Measurements from ENCODE around the gene PRAC2. TPM values are rescaled to one million over a fixed set of nuclear protein-coding genes. Genes with fewer than 3 reads are reported as not detected.

PRAC2 gene
- total RNA-seq, 1 donor from 2014 or later = not detected

- no peak overlapping the region for H3K4me3 ChIP-seq (ENCODE audit: low read depth, low read length)
- no peak for DNase-seq (ENCODE audit: low read depth)
- TF ChIP-seq CTCF (conservative IDR thresholded peaks at IDR 0.05; ENCODE audit: low read depth, low read length) = no peak
These were observed 5.4 kb upstream of the PRAC2 start for GRCh38 chr17:48717367-48718226.

- H3K4me3 ChIP-seq (ENCODE audit: low read depth, low read length) = no peak overlapping the region
- no peak for TF ChIP-seq CTCF (conservative IDR thresholded peaks at IDR 0.05; ENCODE audit: low read depth, low read length)
These were observed 4.7 kb upstream of the PRAC2 start for GRCh38 chr17:48718227-48718760.

DNA sequence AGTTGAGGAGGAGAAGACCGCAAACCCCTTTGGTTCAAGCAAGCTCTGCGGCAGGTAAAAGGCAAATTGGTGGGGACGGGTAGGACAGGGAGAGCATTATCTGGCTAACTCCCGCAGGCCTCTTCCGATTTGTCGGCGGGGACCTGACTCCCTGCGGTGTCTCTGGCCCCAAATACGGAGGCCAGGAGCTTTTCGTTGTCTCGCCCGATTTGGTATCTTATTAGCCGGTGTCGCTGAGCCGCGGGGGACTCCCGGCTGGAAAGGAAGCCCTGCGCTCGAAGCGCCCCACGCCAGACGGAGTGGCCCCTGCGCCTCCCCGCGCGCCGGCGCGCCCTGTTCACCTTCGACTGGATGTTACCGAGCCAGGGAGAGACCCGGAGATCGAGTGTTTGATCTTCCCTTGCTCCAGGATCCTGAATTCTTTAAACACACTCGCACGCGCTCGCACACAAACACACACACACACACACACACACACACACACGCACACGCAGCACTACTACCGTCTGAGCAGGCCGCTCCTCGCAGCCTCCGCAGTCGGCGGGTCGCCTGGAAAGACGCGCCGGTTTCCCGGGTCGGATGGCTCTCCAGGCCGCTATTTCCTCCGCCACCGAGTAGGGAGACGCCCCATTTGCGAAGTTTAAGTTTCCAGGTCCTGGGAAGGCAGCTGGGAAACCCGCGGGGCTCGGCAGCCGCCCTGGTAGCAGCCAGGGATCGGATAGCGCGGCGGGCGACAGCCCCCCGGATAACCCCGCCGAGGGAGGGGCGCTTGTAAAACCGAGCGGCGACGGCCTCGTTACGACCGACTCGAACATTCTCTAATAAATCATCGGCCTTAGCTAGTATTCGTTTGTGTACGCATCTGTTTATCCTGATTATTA lies 4.0 kb upstream of the PRAC2 start:
- no peak overlapping the region for H3K4me3 ChIP-seq (ENCODE audit: low read depth, low read length)
- no peak for TF ChIP-seq CTCF (conservative IDR thresholded peaks at IDR 0.05; ENCODE audit: low read depth, low read length)
- DNase-seq (ENCODE audit: low read depth) = no peak

More at GRCh38 chr17:48718227-48718760, 4.7 kb upstream of the PRAC2 start:
- DNase-seq (ENCODE audit: low read depth) = no peak

GRCh38 chr17:48719642-48720265 lies 3.2 kb upstream of the PRAC2 start:
- no peak for DNase-seq (ENCODE audit: low read depth)
- no peak overlapping the region for H3K4me3 ChIP-seq (ENCODE audit: low read depth, low read length)
- no peak for TF ChIP-seq CTCF (conservative IDR thresholded peaks at IDR 0.05; ENCODE audit: low read depth, low read length)

DNA sequence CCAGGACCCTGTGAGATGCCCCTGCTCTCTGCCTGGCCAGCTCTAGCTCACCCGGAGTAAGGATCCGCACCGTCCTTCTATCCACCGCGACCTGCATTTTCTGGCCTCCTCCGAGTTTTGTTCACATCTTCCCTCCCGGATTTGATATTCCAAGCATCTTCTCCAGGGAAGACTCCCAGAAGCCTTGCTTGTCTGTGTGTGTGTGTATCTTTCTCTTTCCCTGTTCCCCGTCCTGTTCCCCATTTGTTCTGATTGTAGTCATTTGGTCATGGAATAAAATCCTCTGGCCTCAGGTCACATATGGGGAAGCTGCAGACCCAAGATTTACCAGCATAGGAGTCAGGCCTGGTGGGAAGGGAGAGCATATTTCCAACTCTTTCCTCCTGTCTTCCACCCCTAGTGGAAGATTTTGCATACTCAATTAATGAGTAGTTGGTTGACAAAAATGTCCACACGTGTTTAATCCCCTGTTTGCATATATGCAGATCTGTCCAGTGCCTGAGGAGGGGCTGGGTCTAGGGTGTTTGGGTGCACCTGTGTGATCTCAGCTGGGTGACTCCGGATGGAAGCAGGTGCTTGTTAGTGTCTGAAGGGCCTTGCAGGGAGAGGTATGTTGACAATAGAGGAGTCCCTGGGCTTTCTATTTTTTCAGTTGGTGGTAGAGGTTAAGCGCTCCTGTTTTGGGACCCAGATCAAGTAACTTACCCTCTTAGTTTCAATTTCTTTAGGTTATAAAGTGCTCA lies 2.5 kb upstream of the PRAC2 start:
- no peak overlapping the region for H3K4me3 ChIP-seq (ENCODE audit: low read depth, low read length)
- DNase-seq (ENCODE audit: low read depth) = no peak
- TF ChIP-seq CTCF (conservative IDR thresholded peaks at IDR 0.05; ENCODE audit: low read depth, low read length) = no peak

DNA sequence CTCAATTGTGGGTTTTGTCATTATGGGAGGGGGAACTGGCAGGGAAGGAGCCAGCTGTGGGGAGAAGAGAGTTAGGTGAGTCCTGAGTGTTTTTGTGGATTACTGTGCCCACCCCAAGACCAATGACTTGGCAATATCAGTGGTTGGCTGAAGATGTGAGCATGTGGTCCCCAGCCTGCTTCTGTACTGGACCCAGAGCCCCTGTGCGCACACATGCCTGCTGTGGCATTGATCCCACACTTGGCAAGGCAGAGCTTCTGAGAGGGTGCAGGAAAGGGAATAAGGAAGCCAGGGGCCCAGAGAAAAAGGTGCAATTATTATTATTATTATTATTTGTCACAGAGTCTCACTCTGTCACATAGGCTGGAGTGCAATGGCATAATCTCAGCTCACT lies 2.0 kb upstream of the PRAC2 start:
- DNase-seq (ENCODE audit: low read depth) = no peak
- H3K4me3 ChIP-seq (ENCODE audit: low read depth, low read length) = no peak overlapping the region
- no peak for TF ChIP-seq CTCF (conservative IDR thresholded peaks at IDR 0.05; ENCODE audit: low read depth, low read length)

Data from epithelial cell of proximal tubule (primary cell).